Measurements from ENCODE around the gene ZNF410. TPM values are rescaled to one million over a fixed set of nuclear protein-coding genes. Genes with fewer than 3 reads are reported as not detected.
"Not testable (repeated sequence)": the region's sequence is repeated elsewhere in the genome, so short reads cannot be mapped to it uniquely, and the experiment has no call there.

The ZNF410 gene
- total RNA-seq, 1 donor, result 73.6 TPM

GRCh38 chr14:73895939-73896338 is 9.3 kb downstream of the ZNF410 start:
- TF ChIP-seq, protein P1, sequence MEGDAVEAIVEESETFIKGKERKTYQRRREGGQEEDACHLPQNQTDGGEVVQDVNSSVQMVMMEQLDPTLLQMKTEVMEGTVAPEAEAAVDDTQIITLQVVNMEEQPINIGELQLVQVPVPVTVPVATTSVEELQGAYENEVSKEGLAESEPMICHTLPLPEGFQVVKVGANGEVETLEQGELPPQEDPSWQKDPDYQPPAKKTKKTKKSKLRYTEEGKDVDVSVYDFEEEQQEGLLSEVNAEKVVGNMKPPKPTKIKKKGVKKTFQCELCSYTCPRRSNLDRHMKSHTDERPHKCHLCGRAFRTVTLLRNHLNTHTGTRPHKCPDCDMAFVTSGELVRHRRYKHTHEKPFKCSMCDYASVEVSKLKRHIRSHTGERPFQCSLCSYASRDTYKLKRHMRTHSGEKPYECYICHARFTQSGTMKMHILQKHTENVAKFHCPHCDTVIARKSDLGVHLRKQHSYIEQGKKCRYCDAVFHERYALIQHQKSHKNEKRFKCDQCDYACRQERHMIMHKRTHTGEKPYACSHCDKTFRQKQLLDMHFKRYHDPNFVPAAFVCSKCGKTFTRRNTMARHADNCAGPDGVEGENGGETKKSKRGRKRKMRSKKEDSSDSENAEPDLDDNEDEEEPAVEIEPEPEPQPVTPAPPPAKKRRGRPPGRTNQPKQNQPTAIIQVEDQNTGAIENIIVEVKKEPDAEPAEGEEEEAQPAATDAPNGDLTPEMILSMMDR (IDR thresholded peaks at IDR 0.05; ENCODE audit: insufficient read depth, low read length), result no peak
- no peak for DNase-seq (ENCODE audit: low read depth)
- no peak overlapping the region for H3K4me3 ChIP-seq (ENCODE audit: low read depth, low read length)

DNA sequence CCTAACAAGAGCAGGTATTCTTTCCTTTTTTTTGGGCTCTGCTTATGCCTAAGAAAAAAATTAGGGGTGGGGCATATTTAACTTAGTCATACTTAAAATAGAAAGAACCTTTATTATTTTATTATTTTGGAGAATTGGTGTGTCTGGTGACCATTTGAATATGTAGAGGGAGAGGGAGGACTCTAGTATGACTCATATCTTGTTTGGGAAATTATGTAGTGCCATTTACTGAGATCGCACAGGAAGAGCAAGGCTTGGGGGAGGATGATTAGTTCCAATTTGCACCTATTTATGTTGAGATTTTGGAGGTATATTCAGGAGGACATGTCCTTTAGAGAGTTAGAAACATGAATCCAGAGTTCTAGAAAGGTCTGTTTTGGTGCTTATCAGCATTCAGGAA is 9.9 kb downstream of the ZNF410 start:
- peak; percentile 19 for DNase-seq (ENCODE audit: low read depth)
- H3K4me3 ChIP-seq (ENCODE audit: low read depth, low read length), result no peak overlapping the region
- TF ChIP-seq, protein P1 (IDR thresholded peaks at IDR 0.05; ENCODE audit: insufficient read depth, low read length), result no peak

DNA sequence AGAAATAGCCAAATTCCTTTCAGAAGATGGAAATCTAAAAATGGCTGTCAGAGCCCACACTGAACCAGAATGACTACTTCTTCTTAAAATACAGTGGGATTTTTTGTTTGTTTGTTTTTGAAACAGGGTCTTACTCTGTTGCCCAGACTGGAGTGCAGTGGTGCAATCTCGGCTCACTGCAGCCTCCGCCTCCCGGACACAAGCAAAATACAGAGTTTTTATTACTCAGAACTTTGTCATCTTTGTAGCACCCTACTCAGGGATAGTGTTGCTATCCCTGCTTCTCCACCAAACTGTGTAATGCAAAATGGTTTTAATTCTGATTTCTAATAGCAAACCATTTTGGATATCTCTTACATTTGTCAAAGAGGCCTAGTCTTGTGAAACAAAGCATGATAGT is 16.4 kb downstream of the ZNF410 start:
- TF ChIP-seq, protein P1 (IDR thresholded peaks at IDR 0.05; ENCODE audit: insufficient read depth, low read length), result no peak
- DNase-seq (ENCODE audit: low read depth), result no peak
- H3K4me3 ChIP-seq (ENCODE audit: low read depth, low read length), result no peak overlapping the region

- DNase-seq (ENCODE audit: low read depth), result peak; percentile 50
- TF ChIP-seq, protein P1 (IDR thresholded peaks at IDR 0.05; ENCODE audit: insufficient read depth, low read length), result no peak
- H3K4me3 ChIP-seq (ENCODE audit: low read depth, low read length), result no peak overlapping the region
These were observed 23.0 kb downstream of the ZNF410 start for GRCh38 chr14:73909681-73910080.

GRCh38 chr14:73913256-73913655 is 26.6 kb downstream of the ZNF410 start:
- no peak overlapping the region for H3K4me3 ChIP-seq (ENCODE audit: low read depth, low read length)
- TF ChIP-seq, protein P1 (IDR thresholded peaks at IDR 0.05; ENCODE audit: insufficient read depth, low read length), result no peak
- peak; percentile 65 for DNase-seq (ENCODE audit: low read depth)

DNA sequence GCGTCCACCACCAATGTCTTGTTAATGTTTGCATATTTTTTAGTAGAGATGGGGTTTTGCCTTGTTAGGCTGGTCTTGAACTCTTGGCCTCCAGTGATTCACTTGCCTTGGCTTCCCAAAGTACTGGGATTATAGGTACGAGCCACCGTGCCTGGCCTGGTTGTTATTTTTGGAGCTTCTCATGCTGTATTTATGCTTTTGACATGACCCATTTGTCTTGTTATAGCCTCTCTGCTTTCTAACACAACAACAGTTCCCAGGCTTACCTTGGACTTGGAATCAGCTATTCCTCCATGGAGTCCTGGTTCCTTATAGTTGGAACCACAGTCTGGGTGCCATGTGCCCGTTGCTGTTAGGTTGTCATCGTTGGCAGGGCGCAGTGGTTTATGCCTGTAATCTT is 29.7 kb downstream of the ZNF410 start:
- H3K4me3 ChIP-seq (ENCODE audit: low read depth, low read length), result no peak overlapping the region
- no peak for DNase-seq (ENCODE audit: low read depth)
- TF ChIP-seq, protein P1 (IDR thresholded peaks at IDR 0.05; ENCODE audit: insufficient read depth, low read length), result no peak

DNA sequence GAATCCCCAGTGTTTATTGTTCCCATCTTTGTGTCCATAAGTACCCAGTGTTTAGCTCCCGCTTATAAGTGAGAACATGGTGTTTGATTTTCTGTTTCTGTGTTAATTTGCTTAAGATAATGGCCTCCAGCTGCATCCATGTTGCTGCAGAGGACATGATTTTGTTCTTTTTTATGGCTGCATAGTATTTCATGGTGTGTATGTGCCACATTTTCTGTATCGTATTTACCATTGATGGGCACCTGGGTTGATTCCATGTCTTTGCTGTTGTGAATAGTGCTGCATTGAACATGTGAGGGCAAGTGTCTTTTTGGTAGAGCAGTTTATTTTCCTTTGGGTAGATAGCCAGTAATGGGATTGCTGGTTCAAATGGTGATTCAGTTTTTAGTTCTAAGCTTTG is 32.8 kb downstream of the ZNF410 start:
- not testable (repeated sequence) for H3K4me3 ChIP-seq (ENCODE audit: low read depth, low read length); DNase-seq (ENCODE audit: low read depth)
